ENCODE results near the gene MED15. TPM values are rescaled to one million over a fixed set of nuclear protein-coding genes. Genes with fewer than 3 reads are reported as not detected.

Gene MED15
- total and polyA plus RNA-seq, 10 of the 15 experiments (the other 5 are each of a cell fraction or from before 2014, with no cell fraction given), result 1.4 to 75.2 (median 26.9) TPM

- TF ChIP-seq PKNOX1 (IDR thresholded peaks at IDR 0.05), result no peak
- no peak for TF ChIP-seq ZBED1 (IDR thresholded peaks at IDR 0.05; ENCODE audit: borderline replicate concordance)
- TF ChIP-seq IKZF1 (conservative IDR thresholded peaks at IDR 0.05), result no peak
- no peak for TF ChIP-seq ZBTB40 (IDR thresholded peaks at IDR 0.05; ENCODE audit: borderline replicate concordance)
- TF ChIP-seq PRDM15 (CRISPR knock-in tag; IDR thresholded peaks at IDR 0.05), result no peak
- no peak for TF ChIP-seq ZNF384 (IDR thresholded peaks at IDR 0.05; ENCODE audit: borderline replicate concordance, low read depth, low read length)
- no peak for TF ChIP-seq YBX1 (IDR thresholded peaks at IDR 0.05)
- TF ChIP-seq ELK1 (IDR thresholded peaks at IDR 0.05; ENCODE audit: low read depth, low read length), result no peak
- TF ChIP-seq TBL1XR1 (IDR thresholded peaks at IDR 0.05; ENCODE audit: low read depth, low read length), result no peak
These were observed 12.1 kb downstream of the MED15 start (continued) for GRCh38 chr22:20519558-20519957.

Measured in GM12878 (cell line).